ENCODE results near the gene C1orf122. TPM values are rescaled to one million over a fixed set of nuclear protein-coding genes. Genes with fewer than 3 reads are reported as not detected.

C1orf122 gene
- total RNA-seq, 1 donor from 2014 or later = 69.6 TPM

DNA sequence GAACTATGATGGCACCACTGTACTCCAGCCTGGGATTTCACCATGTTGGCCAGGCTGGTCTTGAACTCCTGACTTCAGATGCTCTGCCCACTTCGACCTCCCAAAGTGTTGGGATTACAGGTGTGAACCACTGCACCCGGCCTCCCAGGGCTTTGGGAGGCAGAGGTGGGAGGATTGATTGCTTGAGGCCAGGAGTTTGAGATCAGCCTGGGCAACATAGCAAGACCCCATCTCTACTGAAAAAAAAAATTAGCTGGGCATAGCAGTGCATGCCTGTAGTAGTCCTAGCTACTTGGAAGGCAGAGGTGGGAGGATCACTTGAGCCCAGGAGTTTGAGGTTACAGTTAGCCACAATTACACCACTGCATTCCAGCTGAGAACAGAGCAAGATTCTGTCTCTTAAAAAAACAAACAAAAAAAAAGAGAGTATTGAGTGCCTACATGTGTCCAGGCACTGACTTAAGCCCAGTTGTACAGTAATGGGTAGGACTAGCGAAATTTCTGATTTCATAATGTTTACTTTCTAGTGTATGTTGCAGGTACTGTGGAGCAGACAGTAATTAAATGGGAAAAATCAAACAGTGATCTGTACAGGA is 9.7 kb upstream of the C1orf122 start:
- no peak for DNase-seq (ENCODE audit: low spot score)

DNA sequence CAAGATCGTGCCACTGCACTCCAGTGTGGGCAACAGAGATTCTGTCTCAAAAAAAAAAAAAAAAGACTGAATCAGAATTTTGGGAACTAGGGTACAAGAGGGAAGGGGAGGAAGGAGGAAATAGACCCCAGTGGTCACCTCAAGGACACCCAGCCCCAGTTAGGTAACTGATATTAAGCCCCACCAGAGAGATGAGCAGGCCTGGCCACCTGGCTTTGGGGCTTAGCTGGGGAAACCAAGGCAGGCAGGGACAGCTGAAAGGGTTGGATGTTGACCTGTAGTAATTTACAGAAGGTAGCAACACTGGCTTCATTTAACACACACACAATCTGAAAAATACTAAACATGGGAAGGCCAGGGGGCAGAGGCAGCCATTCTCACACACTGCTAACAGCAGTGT is 5.2 kb upstream of the C1orf122 start:
- no peak for DNase-seq (ENCODE audit: low spot score)

DNA sequence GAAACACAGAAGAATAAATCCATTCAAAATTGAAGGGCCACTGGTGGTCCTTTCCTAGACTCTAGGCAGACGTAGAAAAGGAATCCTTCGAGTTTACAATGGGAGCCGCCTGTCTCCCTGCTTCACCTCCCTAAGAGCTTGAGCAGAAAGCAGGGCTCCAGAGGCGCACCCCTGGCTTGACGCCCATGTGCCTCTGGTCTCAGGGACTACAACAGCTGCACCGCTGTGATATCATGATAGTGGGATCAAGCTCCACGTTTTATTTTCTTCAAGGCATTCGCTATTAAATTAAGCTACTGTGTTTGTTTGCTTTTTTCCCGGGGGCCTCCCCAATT is 403 bp upstream of the C1orf122 start:
- DNase-seq (ENCODE audit: low spot score) = no peak

DNA sequence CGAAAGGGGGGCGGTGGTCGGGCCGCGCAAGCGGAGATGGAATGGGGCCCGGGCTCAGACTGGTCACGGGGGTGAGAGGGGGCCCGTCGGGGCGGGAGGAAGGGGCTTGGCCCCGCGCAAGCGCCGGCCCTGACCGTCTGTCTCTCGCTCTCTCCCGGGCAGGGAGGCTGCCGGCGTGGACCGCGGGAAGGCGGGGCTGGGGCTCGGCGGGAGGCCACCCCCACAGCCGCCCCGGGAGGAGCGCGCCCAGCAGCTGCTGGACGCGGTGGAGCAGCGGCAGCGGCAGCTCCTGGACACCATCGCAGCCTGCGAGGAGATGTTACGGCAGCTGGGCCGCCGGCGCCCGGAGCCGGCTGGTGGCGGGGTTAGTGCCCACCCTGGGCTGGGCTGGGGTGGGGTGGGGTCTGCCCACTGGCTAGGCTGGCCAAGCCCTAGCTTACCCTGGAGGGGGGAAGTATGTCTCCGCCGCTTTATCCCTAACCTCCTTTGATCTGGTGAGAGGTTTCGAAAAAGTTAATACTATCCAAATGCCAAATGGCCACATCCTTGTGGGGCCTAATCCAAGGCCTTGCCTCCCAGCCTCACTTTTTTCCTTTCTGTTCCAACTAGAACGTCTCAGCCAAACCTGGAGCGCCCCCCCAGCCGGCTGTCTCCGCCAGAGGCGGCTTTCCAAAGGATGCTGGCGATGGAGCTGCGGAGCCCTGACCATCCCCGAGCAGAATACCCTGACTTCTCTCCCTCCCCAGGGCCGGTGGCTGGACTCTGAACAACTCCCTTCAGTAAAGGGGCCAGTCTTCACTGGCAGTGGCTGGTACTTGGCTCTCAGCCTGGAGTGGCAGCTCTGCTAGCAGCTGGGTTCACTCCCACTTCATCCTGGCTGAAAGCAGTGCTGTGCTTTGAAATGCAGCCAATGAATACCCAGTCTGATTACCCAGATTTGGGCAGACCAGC is 1.1 kb downstream of the C1orf122 start:
- DNase-seq (ENCODE audit: low spot score) = peak; percentile 30

DNA sequence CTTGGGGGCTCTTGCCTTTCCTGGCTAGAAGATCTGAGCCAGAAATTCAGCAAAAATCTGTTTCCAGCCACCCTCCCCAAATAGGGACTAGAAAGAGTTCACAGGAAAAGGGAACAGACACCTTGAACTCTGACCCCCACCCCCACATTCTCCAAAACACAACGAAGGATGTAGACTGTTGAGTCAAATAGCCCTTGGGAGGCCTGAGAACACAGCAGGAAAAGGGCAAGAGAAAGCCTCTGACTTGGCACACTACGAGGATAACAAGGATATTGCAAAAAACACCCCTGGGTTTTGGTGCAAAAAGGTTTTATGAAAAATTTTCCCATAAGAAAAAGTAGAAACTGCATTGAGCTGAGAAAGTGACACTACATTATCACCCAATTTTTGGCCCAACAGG is 2.4 kb downstream of the C1orf122 start:
- no peak for DNase-seq (ENCODE audit: low spot score)

DNA sequence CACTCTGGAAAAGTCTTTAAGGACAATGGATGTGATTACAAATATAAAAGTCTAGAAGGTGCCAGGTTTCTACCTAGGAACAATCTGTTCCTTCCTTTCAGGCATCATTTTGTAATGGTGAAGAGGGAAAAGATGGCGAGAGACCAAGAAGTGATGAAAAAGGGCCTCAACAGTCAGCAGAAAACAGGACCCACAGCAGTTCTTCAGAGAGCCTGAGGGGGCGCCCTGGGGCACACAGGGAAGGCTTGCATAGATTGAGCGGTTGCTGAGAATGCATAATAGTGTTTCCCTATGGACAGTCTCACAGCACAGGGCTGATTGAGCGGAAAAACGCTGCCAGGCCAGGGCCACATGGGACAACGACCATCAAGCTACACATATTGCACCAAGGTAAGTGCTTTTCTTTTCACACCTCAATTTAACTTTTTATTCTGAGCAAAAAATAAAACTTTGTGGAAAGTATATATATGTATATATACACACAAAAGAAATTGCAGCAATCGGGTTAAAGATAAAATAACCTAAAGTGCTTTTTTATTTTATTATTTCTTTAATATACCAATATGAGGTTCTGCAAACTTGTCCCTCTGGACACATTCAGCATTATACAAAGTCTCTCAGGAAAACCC is 3.6 kb downstream of the C1orf122 start:
- DNase-seq (ENCODE audit: low spot score) = peak; percentile 44

DNA sequence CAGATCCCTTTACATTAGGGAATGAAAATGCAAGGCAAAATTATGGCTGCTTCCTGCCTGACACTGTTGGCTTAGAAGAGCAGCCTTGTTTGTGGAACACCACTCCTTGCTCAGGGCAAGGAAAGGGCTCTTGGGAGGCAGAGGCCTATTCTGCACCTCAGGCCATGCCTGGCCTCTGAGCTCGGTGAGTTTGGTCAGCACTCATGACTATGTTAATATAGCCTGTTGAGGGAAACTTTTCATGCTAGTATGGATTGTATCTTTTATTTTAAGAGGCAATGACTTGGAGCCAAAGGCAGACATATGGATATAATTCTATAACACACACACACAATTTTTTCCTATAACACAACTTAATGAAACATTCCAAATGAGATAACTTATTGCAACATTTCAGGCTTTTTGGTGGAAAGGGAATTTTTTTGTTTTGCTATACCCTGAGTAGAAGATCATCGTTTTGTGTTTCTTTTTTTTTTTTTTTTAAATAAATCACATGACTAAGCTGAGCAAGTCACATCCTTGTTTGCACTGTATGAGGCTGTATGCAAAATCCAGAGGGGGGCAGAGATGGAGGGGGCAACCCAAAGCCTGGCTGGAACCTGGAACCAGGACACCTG is 6.0 kb downstream of the C1orf122 start:
- DNase-seq (ENCODE audit: low spot score) = no peak

DNA sequence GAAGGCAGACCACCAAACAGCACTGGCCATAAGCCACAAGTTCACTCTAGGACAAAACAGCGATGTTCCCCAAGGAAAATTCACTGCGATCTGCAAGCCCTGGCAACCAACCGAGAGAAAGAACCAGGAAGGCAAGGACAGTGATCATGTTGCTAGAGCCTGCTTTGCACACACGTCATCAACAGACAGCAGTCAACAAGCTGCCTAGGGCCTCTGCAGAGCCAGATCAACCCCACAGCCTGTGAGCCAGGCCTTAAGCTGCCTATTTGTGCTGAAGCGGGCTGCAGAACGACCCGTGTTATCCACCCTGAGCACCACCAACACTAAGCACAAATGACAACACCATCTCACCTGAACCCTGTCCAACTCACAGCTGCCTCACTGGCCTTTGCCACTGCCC is 6.7 kb downstream of the C1orf122 start:
- DNase-seq (ENCODE audit: low spot score) = no peak

DNA sequence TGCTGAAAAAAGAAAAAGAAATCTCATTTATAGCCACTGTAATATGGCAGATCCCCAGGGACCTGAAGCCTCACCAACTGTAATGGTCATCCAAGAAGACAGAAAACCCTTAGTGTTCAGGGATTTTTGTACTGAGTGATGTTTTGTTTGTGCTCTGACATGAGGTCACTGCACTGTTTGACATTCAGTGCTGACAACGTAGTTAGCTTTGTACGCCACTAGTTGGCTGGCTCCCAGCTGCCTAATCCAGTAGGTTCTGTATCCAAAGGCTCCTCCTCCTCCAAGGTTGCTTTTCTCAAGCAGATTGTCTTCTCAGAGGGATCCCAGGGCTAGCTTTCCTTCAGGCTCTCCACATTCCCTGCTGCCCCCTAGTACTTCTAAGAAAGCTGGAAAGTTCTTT is 9.9 kb downstream of the C1orf122 start:
- DNase-seq (ENCODE audit: low spot score) = peak; percentile 47

DNA sequence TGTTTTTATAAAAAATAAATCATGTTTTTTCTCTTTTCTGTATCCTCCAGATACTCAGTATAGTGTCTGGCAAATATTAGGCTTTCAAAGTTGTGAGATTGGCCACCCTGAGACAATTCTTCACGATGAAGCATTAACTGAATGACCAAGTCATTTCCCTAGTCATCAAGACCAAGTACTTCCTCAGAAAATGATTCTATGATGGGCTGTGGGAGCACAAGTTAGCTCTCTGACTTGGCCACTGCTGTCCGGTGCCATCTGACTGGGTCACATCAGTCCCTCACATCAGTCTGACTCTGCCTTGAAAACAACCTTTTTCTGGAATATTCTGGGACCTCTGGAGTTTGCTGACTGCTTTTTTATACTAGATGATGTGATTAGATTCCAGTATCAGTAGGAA is 13.9 kb downstream of the C1orf122 start:
- DNase-seq (ENCODE audit: low spot score) = no peak

DNA sequence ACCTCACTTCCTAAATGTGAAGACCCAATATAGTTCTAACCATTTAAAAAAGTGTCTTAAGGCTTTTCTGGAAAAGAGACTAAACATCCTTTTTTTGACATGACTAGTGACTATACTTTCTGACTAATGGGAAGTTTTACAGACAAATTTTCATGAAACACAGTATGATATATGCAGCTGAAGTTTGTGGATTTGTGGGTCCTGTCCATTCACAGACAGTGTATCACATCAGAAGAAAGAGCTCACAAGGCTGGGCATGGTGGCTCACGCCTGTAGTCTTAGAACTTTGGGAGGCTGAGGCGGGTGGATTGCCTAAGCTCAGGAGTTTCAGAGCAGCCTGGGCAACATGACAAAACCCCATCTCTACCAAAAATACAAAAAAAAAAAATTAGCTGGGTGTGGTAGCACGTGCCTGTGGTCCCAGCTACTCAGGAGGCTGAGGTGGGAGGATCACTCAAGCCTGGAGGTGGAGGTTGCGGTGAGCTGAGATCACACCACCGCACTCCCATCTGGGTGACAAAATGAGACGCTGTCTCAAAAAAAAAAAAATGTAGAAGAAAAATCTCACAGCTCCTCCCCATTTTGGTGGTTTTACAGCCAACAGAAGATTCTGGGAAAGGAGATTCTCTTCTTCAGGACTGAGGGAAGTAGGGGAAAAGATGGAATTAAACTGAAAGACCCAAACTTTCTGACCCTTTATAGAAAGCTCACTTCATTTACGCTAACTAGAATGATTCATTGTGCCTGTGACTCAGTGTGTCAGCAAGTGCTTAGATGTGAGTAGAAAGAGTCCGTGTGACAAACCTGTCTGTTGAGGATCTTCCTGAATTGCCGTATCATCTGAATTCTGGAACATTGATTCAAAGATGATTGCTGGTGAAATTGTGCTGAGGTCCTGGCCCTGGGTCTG is 15.6 kb downstream of the C1orf122 start:
- DNase-seq (ENCODE audit: low spot score) = no peak

DNA sequence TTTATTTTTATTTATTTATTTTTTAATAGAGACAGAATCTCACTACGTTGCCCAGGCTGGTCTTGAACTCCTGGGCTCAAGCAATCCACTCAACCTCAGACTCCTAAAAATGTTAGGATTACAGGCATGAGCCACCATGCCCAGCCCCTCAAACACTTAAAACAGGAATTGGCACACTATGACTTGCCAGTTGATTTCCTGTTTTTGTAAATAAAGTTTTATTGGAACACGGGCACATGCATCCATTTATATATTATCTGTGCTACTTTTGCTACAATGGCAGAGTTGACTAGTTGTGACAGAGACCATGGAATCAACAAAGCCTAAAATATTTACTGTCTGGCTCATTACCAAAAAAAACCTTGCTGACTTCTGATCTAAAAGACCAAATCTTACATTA is 16.4 kb downstream of the C1orf122 start:
- DNase-seq (ENCODE audit: low spot score) = no peak

DNA sequence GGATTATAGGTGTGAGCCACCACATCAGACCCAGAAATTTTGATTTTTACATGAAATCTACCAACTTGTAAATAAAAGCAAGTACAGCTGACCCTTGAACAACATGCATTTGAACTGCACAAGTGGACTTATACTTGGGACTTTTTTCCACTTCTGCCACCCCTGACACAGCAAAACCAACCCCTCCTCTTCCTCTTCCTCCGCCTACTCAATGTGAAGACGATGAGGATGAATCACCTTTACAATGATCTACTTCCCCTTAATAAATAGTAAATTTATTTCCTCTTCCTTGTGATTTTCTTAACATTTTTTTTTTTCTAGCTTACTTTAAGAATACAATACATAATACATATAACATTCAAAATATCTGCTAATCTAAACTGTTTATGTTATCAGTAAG is 17.9 kb downstream of the C1orf122 start:
- no peak for DNase-seq (ENCODE audit: low spot score)

DNA sequence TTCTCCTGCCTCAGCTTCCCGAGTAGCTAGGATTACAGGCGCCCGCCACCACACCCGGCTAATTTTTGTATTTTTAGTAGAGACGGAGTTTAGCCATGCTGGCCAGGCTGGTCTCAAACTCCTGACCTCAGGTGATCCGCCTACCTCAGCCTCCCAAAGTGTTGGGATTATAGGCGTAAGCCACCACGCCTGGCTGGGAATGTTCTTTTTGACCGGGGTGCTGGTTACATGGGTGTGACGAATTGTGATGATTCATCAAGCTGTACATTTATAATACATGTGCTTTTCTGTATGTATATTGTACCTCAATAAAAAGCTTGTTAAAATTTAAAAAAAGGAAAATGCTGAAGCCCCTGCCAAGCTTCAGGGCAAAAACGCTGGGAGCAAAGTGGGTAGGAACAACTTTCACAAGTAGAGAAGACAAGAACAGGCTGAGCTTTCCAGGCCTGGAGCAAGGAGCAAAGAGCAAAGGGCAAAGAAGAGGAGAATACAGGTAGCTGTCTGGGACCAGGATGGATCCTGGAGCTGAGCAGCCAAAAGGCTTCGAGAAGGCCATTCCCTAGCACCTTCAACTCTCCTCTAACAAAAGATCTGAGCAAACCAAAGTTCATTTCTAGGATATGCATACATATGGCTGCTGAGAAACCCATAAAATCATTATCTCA is 21.0 kb downstream of the C1orf122 start:
- DNase-seq (ENCODE audit: low spot score) = no peak

DNA sequence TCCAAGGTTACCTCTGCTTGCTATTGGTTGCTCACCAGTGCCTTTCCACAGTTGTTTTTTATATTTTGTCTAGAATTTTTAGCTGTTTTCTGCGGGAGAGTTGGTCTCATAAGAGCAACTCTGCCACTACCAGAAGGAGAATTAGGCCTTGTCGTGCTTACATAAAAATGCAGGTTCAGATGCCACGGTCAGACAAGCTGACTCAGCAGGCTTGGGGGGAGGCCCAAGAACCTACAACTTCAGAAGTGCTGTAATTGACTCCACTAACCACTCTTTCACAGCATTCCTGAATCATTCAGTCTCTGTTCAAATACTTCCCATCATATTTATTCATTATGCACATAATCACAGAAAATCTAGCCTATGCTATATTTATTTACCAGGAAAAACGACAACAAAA is 23.5 kb downstream of the C1orf122 start:
- DNase-seq (ENCODE audit: low spot score) = no peak

DNA sequence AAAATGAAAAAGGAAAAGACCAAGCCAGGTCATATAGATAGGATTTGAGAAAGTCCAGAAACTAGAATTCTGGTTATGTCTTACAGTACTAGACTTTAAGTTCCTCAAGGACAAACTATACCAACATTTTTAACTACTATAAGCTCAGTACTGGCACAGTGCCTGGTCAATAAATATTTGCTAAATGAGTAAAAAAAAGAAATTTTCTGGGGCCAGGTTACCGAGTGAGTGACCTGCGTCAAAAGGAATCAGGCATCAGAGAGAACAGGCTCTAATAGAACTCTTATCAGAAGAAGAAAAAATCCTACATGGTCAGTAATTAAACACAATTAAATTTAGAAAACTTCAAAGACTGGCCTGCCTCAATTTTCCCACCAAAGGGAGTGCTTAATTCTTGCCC is 24.2 kb downstream of the C1orf122 start:
- DNase-seq (ENCODE audit: low spot score) = no peak

DNA sequence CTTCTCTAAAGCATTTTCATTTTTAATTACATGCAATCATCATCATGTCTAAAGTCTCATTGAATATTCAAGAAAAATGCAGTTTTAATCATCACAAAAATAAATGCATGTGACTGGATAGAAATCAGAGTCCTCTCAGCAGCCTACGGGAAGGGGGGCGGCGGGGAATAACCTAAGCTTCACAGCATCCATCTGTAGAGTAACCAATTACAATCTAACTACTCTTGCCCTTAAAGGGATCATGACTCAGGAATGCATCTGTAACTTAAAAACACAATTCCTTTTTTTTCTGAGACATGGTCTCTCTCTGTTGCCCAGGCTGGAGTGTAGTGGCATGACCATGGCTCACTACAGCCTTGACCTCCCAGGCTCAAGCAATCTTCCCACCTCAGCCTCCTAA is 29.2 kb downstream of the C1orf122 start:
- DNase-seq (ENCODE audit: low spot score) = no peak

DNA sequence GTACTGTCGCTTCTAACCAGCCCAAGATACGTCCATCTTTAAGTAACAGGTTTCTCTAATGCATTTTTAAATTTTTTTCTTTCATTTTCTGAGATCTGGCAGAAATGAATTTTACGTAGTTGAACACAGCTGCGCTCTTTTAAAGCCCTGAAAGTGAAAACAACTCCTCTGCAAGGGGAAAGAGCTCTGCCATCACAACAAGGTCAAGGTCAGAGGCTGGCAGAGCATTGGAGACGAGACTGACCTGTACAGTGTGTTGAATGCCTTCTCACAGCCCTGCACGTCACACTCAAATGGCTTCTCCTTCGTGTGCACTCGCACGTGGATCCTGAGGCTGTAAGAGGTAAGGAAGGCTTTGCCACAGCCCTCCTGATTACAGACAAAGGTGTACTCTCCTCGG is 32.1 kb downstream of the C1orf122 start:
- DNase-seq (ENCODE audit: low spot score) = no peak

DNA sequence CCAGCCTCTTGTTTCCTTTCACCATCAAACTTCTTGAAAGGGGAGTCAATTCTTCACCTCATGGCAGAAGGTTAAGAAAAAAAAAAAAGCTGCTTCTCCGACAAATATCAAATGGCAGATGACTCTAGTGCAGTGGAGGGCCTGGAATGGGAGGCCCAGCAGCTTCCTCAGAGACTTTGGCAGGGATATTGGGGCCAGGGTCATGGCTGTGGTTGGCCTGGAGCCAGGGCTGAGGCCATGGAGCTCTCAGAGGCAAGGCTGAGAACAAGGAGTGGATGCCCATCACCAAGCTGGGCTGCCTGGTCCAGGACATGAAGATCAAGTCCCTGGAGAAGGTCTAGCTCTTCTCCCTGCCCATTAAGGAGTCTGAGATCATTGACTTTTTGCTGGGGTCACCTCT is 33.1 kb downstream of the C1orf122 start:
- DNase-seq (ENCODE audit: low spot score) = no peak

DNA sequence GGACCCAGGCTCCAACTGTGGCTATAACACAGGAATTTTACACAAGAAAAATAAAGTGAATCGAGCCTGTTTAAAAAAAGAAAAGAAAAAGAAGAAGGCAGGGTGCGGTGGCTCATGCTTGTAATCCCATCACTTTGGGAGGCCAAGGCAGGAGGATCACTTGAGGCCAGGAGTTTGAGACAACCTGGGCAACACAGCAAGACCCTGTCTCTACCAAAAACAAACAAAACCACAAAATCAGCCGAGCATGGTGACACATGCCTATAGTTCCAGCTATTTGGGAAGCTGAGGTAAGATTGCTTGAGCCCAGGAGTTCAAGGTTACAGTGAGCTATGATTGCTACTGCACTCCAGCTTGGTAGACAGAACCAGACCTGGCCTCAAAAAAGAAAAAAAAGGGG is 34.1 kb downstream of the C1orf122 start:
- no peak for DNase-seq (ENCODE audit: low spot score)

DNA sequence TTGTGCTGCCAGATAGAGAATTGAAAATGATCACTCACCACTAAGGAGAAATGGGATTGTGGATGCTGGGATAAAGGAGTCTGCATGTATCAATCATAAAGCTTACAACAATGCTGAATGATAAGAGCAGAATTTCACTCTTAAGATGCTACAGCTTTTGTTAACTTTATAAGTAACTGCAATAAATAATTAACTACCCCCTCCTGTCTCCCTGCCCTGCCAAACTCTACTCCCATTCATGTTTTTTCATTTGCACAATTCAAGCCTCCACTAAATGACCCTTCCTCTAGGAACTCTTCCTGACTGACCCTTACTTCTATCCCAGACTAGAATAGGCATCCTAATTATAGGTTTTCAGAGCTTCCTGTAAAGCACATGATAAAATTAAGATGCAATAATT is 36.9 kb downstream of the C1orf122 start:
- no peak for DNase-seq (ENCODE audit: low spot score)
